HepG2 (cell line): ENCODE results near the gene PPP1R9A. TPM values are rescaled to one million over a fixed set of nuclear protein-coding genes. Genes with fewer than 3 reads are reported as not detected.
A peak's percentile ranks its signal among the peaks of the same experiment; 100 is the strongest.

Experiments
- ARID2 ChIP-seq: sonication (generic); formaldehyde crosslinking; IDR thresholded peaks from 2 replicates; pipeline ENCODE4 v1.8.1; 2022; ENCODE audit warnings: mild to moderate bottlenecking, missing genetic modification reagents, borderline replicate concordance
- ELF1 ChIP-seq: sonication (generic); formaldehyde crosslinking; IDR thresholded peaks from 2 replicates; pipeline ENCODE4 v1.4.0; 2020; ENCODE audit warnings: missing genetic modification reagents
- EZH2 ChIP-seq: conservative IDR thresholded peaks from 2 replicates; pipeline ENCODE4 v1.6.1; 2012; ENCODE audit warnings: mild to moderate bottlenecking, low read depth, low read length, moderate library complexity
- FOXK2 ChIP-seq: fragments of 450-650 bp; IDR thresholded peaks from 2 replicates; pipeline ENCODE4 v1.6.1; 2016
- HNRNPUL1 ChIP-seq: fragments of 200-400 bp; formaldehyde crosslinking; IDR thresholded peaks from 2 replicates; pipeline ENCODE4 v1.6.1; 2017; ENCODE audit warnings: low read depth, mild to moderate bottlenecking, low read length, moderate library complexity
- MYC ChIP-seq: sonication (generic); formaldehyde crosslinking; IDR thresholded peaks from 2 replicates; pipeline ENCODE4 v1.9.0; 2021; ENCODE audit warnings: missing genetic modification reagents, borderline replicate concordance
- ONECUT2 ChIP-seq: sonication (generic); formaldehyde crosslinking; IDR thresholded peaks from 2 replicates; pipeline ENCODE4 v1.4.0; 2020; ENCODE audit warnings: missing genetic modification reagents
- SMAD9 ChIP-seq: sonication (generic); formaldehyde crosslinking; IDR thresholded peaks from 2 replicates; pipeline ENCODE4 v1.5.1; 2020; ENCODE audit warnings: mild to moderate bottlenecking, missing genetic modification reagents
- ZBTB33 ChIP-seq: sonication (generic); formaldehyde crosslinking; IDR thresholded peaks from 2 replicates; pipeline ENCODE4 v1.4.0; 2020; ENCODE audit warnings: missing genetic modification reagents
- ZNF609 ChIP-seq: sonication (generic); formaldehyde crosslinking; IDR thresholded peaks from 2 replicates; pipeline ENCODE4 v1.4.0; 2020; ENCODE audit warnings: mild to moderate bottlenecking, missing genetic modification reagents, borderline replicate concordance
- ZNF672 ChIP-seq: sonication (generic); formaldehyde crosslinking; IDR thresholded peaks from 2 replicates; pipeline ENCODE4 v1.8.1; 2022; ENCODE audit warnings: missing genetic modification reagents
- ZSCAN9 ChIP-seq: IDR thresholded peaks from 2 replicates; pipeline ENCODE4 v1.6.1; 2016; ENCODE audit warnings: borderline replicate concordance
- polyA plus RNA-seq, 8 experiments: library from polyadenylated mRNA; depleted of rRNA in 3 of 8; stranded (reverse) in 7 of 8; unstranded in 1 of 8; fragments of >200 nt; fragmentation: Illumina TruSeq in 4 of 8; extraction: Trizol in 4 of 8; gene quantifications; 2 replicates each; pipeline versions ENCODE4 v1.2.1 to v1.2.3, GENCODE V29; 2011 to 2016; ENCODE audit warnings: low read depth in 4 of 8, missing spikeins in 1 of 8, mixed read lengths in 1 of 8; ENCODE audit not compliant: insufficient read depth in 1 of 8
- total RNA-seq, 5 experiments: library from RNA; depleted of rRNA; stranded (reverse); fragments of >200 nt; fragmentation: Illumina TruSeq; extraction: Trizol; gene quantifications; 2 replicates each; pipeline ENCODE4 v1.2.3, GENCODE V29; 2016; ENCODE audit warnings: low read depth in 1 of 5
- TF ChIP-seq, protein P1 (sequence below): sonication (generic); formaldehyde crosslinking; IDR thresholded peaks from 2 replicates; pipeline ENCODE4 v1.4.0; 2020; ENCODE audit warnings: missing genetic modification reagents
- TF ChIP-seq, protein P2 (sequence below): sonication (generic); formaldehyde crosslinking; IDR thresholded peaks from 2 replicates; pipeline ENCODE4 v1.5.1; 2020; ENCODE audit warnings: mild to moderate bottlenecking, missing genetic modification reagents, borderline replicate concordance

The PPP1R9A gene
- total and polyA plus RNA-seq, 2 of the 13 experiments (the other 11 are each of a cell fraction or from before 2014, with no cell fraction given): 11.4 to 31.9 TPM

GRCh38 chr7:94907026-94907810 is at the start of gene PPP1R9A (continued):
- no peak; the same call in 1 of the 2 replicates for TF ChIP-seq ARID2 (CRISPR knock-in tag)
- peak; percentile 69; the same call in 1 of the 2 replicates for TF ChIP-seq MYC
- TF ChIP-seq EZH2: no peak
- no peak for TF ChIP-seq ZBTB33 (CRISPR knock-in tag)
- TF ChIP-seq SMAD9 (CRISPR knock-in tag): no peak
- peak; percentile 79; the same call in 1 of the 2 replicates for TF ChIP-seq ZSCAN9
- peak; percentile 70 for TF ChIP-seq ZNF609
- TF ChIP-seq, protein P1, sequence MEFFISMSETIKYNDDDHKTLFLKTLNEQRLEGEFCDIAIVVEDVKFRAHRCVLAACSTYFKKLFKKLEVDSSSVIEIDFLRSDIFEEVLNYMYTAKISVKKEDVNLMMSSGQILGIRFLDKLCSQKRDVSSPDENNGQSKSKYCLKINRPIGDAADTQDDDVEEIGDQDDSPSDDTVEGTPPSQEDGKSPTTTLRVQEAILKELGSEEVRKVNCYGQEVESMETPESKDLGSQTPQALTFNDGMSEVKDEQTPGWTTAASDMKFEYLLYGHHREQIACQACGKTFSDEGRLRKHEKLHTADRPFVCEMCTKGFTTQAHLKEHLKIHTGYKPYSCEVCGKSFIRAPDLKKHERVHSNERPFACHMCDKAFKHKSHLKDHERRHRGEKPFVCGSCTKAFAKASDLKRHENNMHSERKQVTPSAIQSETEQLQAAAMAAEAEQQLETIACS (CRISPR knock-in tag): no peak
- TF ChIP-seq FOXK2: no peak
- TF ChIP-seq, protein P2, sequence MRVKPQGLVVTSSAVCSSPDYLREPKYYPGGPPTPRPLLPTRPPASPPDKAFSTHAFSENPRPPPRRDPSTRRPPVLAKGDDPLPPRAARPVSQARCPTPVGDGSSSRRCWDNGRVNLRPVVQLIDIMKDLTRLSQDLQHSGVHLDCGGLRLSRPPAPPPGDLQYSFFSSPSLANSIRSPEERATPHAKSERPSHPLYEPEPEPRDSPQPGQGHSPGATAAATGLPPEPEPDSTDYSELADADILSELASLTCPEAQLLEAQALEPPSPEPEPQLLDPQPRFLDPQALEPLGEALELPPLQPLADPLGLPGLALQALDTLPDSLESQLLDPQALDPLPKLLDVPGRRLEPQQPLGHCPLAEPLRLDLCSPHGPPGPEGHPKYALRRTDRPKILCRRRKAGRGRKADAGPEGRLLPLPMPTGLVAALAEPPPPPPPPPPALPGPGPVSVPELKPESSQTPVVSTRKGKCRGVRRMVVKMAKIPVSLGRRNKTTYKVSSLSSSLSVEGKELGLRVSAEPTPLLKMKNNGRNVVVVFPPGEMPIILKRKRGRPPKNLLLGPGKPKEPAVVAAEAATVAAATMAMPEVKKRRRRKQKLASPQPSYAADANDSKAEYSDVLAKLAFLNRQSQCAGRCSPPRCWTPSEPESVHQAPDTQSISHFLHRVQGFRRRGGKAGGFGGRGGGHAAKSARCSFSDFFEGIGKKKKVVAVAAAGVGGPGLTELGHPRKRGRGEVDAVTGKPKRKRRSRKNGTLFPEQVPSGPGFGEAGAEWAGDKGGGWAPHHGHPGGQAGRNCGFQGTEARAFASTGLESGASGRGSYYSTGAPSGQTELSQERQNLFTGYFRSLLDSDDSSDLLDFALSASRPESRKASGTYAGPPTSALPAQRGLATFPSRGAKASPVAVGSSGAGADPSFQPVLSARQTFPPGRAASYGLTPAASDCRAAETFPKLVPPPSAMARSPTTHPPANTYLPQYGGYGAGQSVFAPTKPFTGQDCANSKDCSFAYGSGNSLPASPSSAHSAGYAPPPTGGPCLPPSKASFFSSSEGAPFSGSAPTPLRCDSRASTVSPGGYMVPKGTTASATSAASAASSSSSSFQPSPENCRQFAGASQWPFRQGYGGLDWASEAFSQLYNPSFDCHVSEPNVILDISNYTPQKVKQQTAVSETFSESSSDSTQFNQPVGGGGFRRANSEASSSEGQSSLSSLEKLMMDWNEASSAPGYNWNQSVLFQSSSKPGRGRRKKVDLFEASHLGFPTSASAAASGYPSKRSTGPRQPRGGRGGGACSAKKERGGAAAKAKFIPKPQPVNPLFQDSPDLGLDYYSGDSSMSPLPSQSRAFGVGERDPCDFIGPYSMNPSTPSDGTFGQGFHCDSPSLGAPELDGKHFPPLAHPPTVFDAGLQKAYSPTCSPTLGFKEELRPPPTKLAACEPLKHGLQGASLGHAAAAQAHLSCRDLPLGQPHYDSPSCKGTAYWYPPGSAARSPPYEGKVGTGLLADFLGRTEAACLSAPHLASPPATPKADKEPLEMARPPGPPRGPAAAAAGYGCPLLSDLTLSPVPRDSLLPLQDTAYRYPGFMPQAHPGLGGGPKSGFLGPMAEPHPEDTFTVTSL (CRISPR knock-in tag): 0 out of 2 replicates have a peak, but pooled peaks have one; percentile 31
- TF ChIP-seq ONECUT2: no peak; the same call in 1 of the 2 replicates
- peak; percentile 70 for TF ChIP-seq ELF1
- no peak for TF ChIP-seq HNRNPUL1
- TF ChIP-seq ZNF672 (CRISPR knock-in tag): no peak
